ENCODE results near the gene RBFA. TPM values are rescaled to one million over a fixed set of nuclear protein-coding genes. Genes with fewer than 3 reads are reported as not detected.

Gene RBFA
- total RNA-seq, 2 experiments from 2014 or later: 25.9 to 28.1 TPM

- DNase-seq (ENCODE audit: low spot score): no peak
- Histone ChIP-seq H3K9me3 (ENCODE audit: low read length) (no peaks in the 10 kb centered on the region), H3K4me2 (ENCODE audit: low read length) (peak overlapping the region; percentile 89), H3K4me3 (ENCODE audit: low read depth, low read length, poor library complexity, severe bottlenecking) (peak overlapping the region; percentile 73), H3K9me2 (ENCODE audit: insufficient read depth, low read length) (no peaks in the 10 kb centered on the region), H3K79me2 (ENCODE audit: insufficient read depth, low read depth, low read length) (peaks cover 14% of the 10 kb centered on the region), H4K20me1 (ENCODE audit: insufficient read depth, low read length) (peaks cover 7% of the 10 kb centered on the region; the same call in 1 of the 2 replicates), H3K4me1 (ENCODE audit: insufficient read depth, low read length, poor library complexity, severe bottlenecking) (peaks cover 19% of the 10 kb centered on the region), H3K36me3 (ENCODE audit: insufficient read depth, low read length) (0 out of 2 replicates have a peak, but pooled peaks cover 15% of the 10 kb centered on the region), H3K27ac (ENCODE audit: low read depth, low read length, poor library complexity, severe bottlenecking) (no peak overlapping the region), H2AFZ (ENCODE audit: low read length) (no peak overlapping the region)
- intact Hi-C loops (cut with micrococcal nuclease; ENCODE audit: unreplicated experiment): loop anchor here (2.0 kb wide), 2 partner anchors 357 to 513 kb away; partner anchors contain the start of gene CTDP1
- no TSS peak for BruUV-seq (replicated peaks)
- TF ChIP-seq EZH2phosphoT487 (IDR thresholded peaks at IDR 0.05; ENCODE audit: borderline replicate concordance, low read depth, low read length) (no peak), CTCF (conservative IDR thresholded peaks at IDR 0.05; ENCODE audit: low read length) (no peak)
- ChIA-PET POLR2A (no interaction called here), CTCF (ENCODE audit: unreplicated experiment) (no interaction called here)
These were observed 1.8 kb downstream of the RBFA start for GRCh38 chr18:80035997-80036396.

- H3K36me3 ChIP-seq (ENCODE audit: insufficient read depth, low read length): 0 out of 2 replicates have a peak, but pooled peaks cover 15% of the 10 kb centered on the region
- peaks cover 19% of the 10 kb centered on the region for H3K4me1 ChIP-seq (ENCODE audit: insufficient read depth, low read length, poor library complexity, severe bottlenecking)
- H3K27ac ChIP-seq (ENCODE audit: low read depth, low read length, poor library complexity, severe bottlenecking): no peak overlapping the region
- no peaks in the 10 kb centered on the region for H3K9me2 ChIP-seq (ENCODE audit: insufficient read depth, low read length)
- ChIA-PET POLR2A (interaction anchor here (0.5 to 0.7 kb wide), 2 partner anchors 82 to 1918 kb away, joined by 4 read pairs; no protein-coding TSS in a partner anchor), CTCF (ENCODE audit: unreplicated experiment) (interaction anchor here (1.0 kb wide), 1 partner anchor 118 kb away, joined by 3 read pairs; no protein-coding TSS in a partner anchor)
- H3K4me3 ChIP-seq (ENCODE audit: low read depth, low read length, poor library complexity, severe bottlenecking): no peak overlapping the region
- BruUV-seq (replicated peaks): no TSS peak
- peaks cover 7% of the 10 kb centered on the region; the same call in 1 of the 2 replicates for H4K20me1 ChIP-seq (ENCODE audit: insufficient read depth, low read length)
- no peak for DNase-seq (ENCODE audit: low spot score)
- H3K79me2 ChIP-seq (ENCODE audit: insufficient read depth, low read depth, low read length): peaks cover 14% of the 10 kb centered on the region
- no peak overlapping the region for H3K4me2 ChIP-seq (ENCODE audit: low read length)
- intact Hi-C loops (cut with micrococcal nuclease; ENCODE audit: unreplicated experiment): no loop called here
- no peaks in the 10 kb centered on the region for H3K9me3 ChIP-seq (ENCODE audit: low read length)
- TF ChIP-seq EZH2phosphoT487 (IDR thresholded peaks at IDR 0.05; ENCODE audit: borderline replicate concordance, low read depth, low read length): no peak
- TF ChIP-seq CTCF (conservative IDR thresholded peaks at IDR 0.05; ENCODE audit: low read length): no peak
- H2AFZ ChIP-seq (ENCODE audit: low read length): no peak overlapping the region
These were observed 3.1 kb downstream of the RBFA start for GRCh38 chr18:80037300-80037699.

Data from OCI-LY7 (cell line).